ENCODE measurements around the gene ALCAM.

ALCAM gene

DNA sequence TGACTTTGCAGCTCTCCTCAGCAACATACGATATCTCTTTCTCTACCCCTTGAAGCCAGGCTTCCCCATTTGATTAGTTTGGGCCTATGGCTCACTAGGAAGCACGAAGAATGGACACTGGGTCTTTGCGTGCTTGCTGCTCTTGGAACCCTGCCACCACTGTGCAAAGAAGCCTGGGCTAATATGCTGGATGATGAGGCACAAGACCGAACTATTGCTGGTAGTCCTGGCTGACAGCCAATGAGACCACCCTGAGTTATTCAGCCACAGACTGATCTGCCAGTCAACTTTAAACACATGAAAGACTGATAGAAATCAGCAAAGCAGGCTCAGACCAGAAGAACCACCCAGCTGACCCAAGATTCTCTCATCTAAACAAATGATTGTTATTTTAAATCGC, 251.8 kb downstream of the ALCAM start:
- DNase-seq (ENCODE audit: low spot score), result no peak
- TF ChIP-seq, protein P1, sequence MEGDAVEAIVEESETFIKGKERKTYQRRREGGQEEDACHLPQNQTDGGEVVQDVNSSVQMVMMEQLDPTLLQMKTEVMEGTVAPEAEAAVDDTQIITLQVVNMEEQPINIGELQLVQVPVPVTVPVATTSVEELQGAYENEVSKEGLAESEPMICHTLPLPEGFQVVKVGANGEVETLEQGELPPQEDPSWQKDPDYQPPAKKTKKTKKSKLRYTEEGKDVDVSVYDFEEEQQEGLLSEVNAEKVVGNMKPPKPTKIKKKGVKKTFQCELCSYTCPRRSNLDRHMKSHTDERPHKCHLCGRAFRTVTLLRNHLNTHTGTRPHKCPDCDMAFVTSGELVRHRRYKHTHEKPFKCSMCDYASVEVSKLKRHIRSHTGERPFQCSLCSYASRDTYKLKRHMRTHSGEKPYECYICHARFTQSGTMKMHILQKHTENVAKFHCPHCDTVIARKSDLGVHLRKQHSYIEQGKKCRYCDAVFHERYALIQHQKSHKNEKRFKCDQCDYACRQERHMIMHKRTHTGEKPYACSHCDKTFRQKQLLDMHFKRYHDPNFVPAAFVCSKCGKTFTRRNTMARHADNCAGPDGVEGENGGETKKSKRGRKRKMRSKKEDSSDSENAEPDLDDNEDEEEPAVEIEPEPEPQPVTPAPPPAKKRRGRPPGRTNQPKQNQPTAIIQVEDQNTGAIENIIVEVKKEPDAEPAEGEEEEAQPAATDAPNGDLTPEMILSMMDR (IDR thresholded peaks at IDR 0.05; ENCODE audit: extremely low read depth, missing control alignments), result no peak

DNA sequence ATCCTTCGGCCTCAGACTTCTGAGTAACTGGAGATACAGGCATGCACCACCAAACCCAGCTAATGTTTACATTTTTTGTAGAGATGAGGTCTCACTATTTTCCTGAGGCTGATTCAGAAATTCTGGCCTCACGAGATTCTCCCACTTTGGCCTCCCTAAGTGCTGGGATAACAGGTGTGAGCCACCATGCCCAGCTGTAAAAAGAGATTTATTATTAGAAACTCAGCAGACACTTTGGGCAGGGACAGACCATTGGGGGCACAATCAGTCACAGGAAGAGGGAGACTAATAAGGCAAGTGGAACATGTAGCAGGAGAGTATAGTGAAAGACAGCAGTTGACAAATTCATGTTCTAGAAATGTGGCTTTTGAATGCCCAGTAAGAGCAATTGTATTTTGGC, 252.9 kb downstream of the ALCAM start:
- TF ChIP-seq, protein P1 (IDR thresholded peaks at IDR 0.05; ENCODE audit: extremely low read depth, missing control alignments), result no peak
- DNase-seq (ENCODE audit: low spot score), result no peak

DNA sequence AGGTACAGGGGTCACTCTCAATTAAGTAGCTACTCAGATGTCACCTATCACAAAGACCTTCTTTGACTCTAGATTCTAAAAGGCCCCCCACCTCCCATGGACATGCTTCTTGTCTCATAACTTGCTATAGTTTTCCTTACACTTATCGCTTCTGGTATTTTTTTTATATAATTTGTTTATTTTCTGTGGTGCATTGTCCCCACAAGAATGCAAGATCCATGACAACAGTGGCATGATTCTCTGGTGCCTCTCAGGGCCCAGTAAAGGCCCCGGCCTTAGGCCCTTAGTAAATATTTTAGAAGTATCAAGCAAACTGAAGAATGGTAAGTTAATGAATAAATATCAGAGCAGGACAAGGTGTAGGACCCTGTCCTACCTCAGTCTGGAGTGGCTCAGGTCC, 253.5 kb downstream of the ALCAM start:
- no peak for DNase-seq (ENCODE audit: low spot score)
- TF ChIP-seq, protein P1 (IDR thresholded peaks at IDR 0.05; ENCODE audit: extremely low read depth, missing control alignments), result no peak

DNA sequence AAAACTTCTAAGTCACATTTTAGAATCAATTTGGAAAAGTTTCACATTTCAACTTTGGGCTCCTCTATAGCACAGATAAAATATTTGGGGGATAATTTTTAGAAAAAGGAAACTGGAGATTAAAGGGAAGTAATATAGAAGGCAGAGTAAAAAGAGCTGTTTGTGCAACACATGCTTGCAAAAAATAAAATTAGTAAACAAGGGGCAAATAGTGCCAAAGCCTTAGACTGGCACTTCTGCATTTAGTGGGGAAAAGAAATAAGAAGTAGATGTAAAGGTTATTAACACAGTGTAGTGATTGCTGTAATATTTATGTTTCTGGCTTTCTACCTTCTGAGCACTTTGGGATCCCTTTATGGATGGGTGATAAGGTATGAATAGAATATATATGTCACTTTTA, 255.5 kb downstream of the ALCAM start:
- DNase-seq (ENCODE audit: low spot score), result no peak
- TF ChIP-seq, protein P1 (IDR thresholded peaks at IDR 0.05; ENCODE audit: extremely low read depth, missing control alignments), result no peak

Data from GM20000 (cell line).